HG02642 (cell line): ENCODE results near the gene GLB1L2.
A peak's percentile ranks its signal among the peaks of the same experiment; 100 is the strongest.
"Not testable (repeated sequence)": the region's sequence is repeated elsewhere in the genome, so short reads cannot be mapped to it uniquely, and the experiment has no call there.

Experiments used
- ATAC-seq: cut with Tn5 transposase; IDR thresholded peaks from one replicate; pipeline ENCODE4 v1.9.1; 2021; ENCODE audit warnings: mild to moderate bottlenecking; ENCODE audit not compliant: unreplicated experiment, poor library complexity

GLB1L2 gene

DNA sequence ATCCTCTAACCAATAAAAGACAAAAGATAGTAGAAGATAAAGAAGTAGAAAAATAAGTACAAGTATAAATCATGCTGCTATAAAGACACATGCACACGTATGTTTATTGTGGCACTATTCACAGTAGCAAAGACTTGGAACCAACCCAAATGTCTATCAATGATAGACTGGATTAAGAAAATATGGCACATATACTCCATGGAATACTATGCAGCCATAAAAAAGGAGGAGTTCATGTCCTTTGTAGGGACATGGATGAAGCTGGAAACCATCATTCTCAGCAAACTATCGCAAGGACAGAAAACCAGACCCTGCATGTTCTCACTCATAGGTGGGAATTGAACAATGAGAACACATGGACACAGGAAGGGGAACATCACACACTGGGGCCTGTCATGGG lies 10.4 kb upstream of the GLB1L2 start:
- ATAC-seq: not testable (repeated sequence)

GRCh38 chr11:134322553-134322952 lies 9.2 kb upstream of the GLB1L2 start:
- no peak for ATAC-seq

GRCh38 chr11:134328433-134328832 lies 3.4 kb upstream of the GLB1L2 start:
- no peak for ATAC-seq

- ATAC-seq: no peak
These were observed 1.0 kb upstream of the GLB1L2 start for GRCh38 chr11:134330611-134331353.

GRCh38 chr11:134332189-134332631 lies 422 bp downstream of the GLB1L2 start:
- ATAC-seq: peak; percentile 26

DNA sequence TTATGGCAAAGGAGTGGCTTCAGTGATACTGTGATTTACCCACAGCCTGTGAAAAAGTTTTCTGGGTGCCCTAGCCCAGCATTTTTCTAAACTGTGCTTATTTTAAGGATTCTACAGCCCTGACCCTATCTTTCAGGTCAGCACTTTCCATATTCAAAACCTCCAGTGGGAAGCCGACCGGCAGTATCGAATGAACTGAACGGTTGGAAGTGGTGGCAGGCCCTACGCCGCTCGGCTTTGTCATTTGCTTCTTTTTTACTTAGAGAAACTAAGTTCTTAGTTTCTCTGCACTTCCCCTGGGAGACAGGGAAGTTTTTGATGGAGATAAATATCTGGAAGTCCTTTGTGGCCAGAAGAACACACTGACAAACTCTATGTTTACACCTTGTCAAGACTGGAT lies 994 bp downstream of the GLB1L2 start:
- no peak for ATAC-seq

DNA sequence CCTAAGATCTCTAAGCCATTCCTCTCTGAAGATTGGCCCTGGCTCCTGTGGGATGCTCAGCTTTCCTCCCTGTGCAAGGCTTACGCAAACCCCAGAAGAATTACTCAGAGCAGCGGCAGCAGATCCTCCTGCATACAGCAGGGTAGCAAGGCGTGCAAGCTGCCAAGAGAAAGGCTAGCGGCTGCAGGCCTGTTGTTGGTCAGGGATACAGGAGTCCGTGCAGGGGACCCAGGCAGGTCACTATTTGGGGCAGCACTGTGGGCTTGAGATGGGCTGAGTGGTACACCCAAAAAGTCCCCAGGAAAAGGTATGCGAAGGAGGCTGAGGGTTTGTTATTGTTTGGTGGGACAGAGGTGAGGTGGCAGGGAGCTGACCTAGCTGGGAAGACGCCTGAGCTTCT lies 1.5 kb downstream of the GLB1L2 start:
- ATAC-seq: no peak

DNA sequence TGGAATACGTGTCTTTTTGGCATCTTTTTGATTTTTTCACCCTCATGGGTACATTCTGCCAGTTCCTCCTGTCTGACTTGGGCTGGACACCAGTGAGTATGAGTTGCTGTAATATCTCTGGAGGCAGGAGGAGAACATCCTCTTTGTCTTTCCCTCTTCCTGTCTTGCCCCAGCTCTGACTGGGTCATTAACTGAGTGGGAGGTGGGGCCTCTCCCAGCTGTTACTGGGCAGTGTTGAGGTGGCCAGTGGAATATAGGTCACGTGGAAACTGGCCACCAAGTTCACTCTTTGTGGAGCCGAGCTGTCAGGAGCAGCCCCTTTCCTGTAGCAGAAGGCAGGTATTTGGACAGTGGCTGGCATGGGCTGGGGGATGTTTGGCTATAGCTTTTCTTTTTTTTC lies 2.2 kb downstream of the GLB1L2 start:
- no peak for ATAC-seq

GRCh38 chr11:134334796-134335571 lies 3.2 kb downstream of the GLB1L2 start:
- no peak for ATAC-seq

- ATAC-seq: no peak
These were observed 5.3 kb downstream of the GLB1L2 start for GRCh38 chr11:134337051-134337450.

DNA sequence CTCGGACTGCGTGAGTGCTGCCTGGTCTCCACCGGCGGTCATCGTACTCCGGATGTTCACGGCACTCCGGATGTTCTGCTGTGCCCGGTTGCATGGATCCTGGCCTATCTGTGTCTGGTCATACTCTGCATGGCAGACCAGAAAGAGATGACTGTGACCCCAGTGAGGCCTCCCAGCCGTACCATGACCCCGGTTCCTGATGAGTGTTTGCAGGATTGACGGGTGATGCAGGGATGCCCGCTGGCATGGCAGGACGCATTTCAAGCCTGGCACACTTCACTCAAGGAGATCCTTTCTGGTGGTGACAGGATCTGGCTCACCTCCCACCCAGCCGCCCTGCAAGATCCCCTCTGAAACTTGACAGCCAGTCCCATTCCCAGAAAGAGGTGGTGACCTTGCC lies 6.3 kb downstream of the GLB1L2 start:
- no peak for ATAC-seq

- ATAC-seq: no peak
These were observed 6.9 kb downstream of the GLB1L2 start for GRCh38 chr11:134338654-134339053.

DNA sequence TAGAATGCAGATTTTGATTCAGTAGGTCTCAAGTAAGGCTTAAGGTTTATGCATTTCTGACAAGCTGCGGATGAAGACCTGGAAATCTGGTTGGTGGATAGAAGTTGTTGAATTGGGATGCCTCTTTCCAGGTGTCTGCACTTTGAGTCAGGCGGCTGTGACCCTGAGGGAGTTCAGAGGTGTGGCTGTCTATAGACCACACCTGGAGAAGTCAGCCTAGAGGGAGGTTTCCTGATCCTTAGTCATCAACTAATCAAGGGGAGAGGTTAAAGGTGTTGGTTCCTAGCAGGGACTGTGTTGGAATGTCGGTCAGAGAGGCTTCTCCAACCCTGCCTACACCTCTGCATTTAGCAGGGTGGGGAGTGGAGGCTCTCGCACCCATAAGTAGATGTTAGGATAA lies 8.0 kb downstream of the GLB1L2 start:
- no peak for ATAC-seq

DNA sequence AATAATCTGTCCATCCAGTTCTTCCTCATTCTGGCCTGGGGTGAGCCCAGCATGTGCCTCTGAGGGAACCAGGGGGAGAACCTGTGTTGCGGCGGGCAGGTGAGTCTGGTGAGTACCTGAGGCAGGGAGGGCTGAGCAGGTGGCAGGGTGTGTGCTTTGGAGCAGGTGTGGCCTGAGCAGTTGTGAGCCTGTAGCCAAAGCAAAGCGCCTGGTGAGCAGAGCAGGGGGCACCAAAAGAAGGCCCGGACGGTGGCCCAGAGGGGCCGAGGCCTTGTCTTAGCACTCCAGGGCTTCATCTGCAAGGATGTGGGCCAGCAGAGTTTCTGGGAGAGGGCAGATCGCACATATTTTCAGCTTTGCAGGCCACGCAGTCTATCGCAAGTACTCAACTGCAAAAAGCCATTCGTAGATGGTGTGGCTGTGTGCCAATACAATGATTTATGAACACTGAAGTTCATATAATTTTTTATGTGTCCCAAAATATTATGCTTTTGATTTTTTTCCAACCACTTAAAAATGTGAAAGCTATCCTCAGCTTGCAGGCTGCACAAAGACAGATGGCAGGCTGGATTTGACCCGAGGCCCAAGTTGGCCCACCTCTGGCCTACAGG lies 8.7 kb downstream of the GLB1L2 start:
- ATAC-seq: no peak

DNA sequence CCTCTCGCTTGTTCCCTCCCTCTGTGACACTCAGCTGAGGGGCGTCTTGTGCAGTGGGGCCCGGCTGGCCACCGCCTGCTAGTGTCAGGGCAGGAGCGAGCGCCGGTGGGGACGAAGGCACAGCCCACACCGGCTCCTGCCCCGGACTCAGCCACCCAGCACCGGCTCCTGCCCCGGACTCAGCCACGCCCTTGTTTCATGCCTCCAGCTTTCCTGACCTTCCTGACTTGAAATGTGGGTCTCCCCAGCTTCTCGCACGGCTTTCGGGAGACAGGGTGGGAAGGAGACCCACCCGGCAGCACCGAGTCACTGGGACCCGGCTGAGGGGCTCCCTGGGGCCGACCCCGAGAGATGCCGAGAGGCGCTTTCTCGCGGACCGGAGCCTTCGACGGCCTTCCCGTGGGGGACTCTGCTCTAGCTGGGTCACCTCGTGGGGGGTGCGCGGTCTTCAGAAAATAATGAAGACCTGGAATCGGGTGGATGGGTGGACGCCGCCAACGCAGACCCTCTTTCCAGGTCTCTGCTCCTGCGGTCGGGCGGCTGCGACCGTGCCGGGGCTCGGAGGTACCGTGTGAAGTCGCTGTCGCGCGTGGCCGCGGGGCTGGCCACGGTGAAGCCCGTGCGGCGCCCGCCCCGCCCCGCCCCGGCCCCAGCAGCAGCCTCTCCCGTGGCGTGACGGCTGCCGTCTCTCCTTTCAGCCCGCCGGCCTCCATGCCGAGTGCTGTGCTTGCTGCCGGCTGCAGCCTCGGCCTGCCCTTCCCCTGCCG lies 10.2 kb downstream of the GLB1L2 start:
- ATAC-seq: no peak

- ATAC-seq: no peak
These were observed 11.0 kb downstream of the GLB1L2 start for GRCh38 chr11:134342572-134343340.

DNA sequence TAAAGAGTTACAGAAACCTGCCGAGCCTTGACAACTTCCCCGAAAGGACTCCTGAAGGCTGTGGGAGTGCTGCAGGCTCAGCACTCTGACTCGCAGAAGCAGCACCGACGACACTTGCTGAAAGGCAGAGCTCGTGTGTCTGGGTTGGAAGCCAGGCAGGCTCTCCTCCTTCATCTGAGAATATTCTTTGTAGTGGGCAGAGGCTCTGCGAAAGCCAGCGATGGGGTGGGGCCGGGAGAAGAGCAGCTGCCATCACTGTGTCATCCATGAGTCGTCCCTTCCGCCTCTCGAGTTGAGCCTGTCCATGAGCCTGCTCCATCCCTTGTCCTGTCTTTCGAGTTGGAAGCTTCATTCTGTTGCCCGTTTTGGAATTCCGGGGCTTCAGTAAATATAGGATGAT lies 11.9 kb downstream of the GLB1L2 start:
- ATAC-seq: no peak

- not testable (repeated sequence) for ATAC-seq
These were observed 12.9 kb downstream of the GLB1L2 start for GRCh38 chr11:134344497-134345236.

DNA sequence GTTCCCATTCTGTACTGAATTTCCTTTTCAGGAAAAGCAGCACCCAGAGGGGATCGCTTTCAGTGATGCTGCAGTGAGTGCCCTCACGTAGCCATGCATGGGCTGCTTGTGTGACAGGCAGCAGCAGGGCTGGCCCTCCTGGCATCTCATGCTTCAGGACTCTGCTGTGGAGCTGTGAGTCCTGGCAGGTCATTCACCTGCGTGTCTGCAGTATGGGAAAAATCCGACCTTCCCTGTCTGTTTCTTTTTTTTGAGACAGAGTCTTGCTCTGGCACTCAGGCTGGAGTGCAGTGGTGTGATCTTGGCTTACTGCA lies 13.4 kb downstream of the GLB1L2 start:
- ATAC-seq: no peak
